ENCODE results near the gene RAPSN.

Gene RAPSN

DNA sequence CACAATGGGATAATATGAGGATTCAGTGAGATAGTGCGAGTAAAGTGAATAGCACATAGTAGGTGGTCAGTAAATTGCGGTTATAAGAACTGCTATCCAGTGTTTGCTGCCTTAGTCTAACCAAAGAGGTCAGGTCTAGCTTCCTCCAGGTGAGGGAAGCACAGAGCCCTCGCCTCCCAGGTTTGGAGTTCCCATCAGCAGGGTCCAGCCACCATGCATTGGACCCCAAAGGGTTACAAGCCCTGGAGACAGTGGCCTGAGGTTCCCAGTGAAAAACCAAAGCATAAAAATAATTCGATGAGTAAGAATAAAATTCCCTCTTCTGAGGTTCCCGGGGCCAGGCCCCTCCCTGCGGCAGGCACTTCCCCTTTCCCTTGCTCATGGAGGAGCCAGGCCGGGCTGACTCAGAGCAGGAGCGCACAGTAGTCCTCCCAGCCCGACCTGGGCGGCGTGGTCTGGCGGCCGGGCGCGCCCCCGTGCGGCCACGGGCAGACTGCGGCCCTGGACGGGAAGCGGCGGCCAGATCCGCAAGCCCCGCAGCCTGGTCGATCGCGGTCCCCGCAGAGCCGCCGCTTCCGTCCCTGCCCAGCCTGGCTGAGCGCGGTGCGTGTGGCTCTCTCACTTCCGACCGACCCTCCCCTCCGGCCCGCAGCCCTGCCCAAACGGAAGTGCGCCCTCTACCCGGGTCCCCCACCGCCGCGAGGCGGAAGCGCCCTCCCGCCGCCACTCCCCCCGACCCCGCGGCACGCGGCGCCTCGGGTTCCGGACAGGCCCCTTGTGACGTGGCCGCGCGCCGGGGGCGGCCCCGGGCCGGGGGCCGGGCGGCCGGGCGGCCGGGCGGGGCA is 41.0 kb downstream of the RAPSN start, which contains the start of gene SLC39A13:
Gene SLC39A13 (plus strand): TSS at position 845 of the 845 bp plus-strand sequence. CDS start 1,505 bp downstream, outside the sequence.
- peak; percentile 77 for DNase-seq (ENCODE audit: low read depth)

GRCh38 chr11:47406896-47407745 is 41.8 kb downstream of the RAPSN start:
- no peak for DNase-seq (ENCODE audit: low read depth)

DNA sequence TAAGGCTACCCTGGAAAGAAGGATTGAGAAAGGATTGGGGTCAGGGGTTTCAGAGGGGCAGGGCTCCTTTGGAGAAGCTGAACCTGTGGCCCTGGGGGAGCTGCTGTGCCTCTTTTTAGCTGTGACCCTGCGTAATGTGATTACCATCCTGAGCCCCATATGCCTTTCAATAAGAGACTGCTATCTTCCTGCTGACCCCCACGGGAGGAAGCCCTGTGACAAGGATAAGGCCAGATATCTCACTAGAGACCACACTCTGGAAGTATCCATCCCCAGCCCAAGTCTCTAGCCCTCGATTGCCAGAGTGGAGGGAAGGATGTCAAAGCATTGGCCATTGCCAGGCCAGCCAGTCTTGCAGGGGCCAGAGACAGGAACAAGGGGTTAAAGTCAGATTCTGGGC is 45.4 kb downstream of the RAPSN start:
- no peak for DNase-seq (ENCODE audit: low read depth)

GRCh38 chr11:47403135-47403534 is 45.8 kb downstream of the RAPSN start:
- DNase-seq (ENCODE audit: low read depth): no peak

GRCh38 chr11:47400768-47401279 is 48.1 kb downstream of the RAPSN start:
- DNase-seq (ENCODE audit: low read depth): no peak

DNA sequence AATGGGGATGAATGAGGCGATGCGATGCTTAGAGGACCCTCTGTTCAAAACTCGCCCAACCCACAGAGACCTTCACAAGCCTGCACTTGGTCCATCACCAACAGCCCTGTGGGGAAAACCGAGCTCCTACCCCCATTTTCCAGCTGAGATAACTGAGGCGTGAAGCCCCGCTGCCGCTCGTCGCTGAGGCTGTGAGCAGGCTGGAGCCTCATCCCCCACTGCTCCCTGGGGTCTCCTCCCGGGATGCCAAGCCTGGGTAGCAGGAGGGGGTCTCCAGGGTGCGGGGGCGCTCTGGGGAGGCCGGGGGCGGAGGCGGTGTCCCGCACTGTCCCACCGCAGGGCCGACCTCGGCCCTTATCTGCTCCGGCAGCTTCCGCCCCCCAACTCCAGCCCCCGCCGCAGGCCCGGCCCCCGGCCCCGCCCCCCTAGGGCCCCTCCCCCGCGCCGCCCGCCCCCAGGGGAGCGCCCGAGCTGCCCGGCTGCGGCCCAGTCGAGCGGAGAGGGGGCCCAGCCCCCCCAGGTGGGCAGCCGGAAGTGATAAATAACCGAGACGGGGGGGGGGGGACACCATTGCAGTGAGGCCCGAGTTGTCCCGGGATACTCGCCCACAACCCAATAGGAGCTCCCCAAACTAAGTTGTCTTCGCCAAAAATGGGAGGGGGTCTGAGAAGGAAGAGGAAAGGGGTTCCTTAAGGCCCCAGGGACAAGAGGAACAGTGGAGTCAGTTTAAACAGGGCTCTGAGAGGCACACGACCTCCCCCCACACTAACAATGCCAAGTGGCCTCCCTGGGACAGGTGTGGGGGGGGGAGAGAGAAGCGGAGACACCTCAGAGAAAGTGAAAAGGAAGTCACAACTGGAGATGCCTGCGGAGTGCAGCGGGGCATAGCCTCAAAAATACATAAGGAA is 48.8 kb downstream of the RAPSN start:
- no peak for DNase-seq (ENCODE audit: low read depth)

DNA sequence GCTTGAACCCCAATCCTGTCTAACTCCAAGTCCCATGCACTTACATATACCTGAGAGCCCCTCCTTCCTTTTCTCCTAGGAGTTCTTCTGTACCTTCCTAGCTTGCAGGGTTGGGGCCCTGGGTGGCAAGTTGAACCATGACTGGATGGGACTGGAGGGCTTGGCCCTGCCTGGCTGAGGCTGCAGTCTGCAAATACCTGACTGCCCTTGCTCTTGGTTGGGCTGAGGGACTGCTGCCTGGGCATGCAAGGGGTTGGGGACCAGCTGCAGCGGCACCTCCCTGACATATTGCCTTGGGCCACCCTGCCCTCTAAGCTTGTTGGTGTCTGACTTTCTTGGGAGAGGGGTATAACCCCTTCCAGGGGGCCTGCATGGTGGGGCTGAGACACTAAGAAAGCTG is 50.4 kb downstream of the RAPSN start:
- no peak for DNase-seq (ENCODE audit: low read depth)

- DNase-seq (ENCODE audit: low read depth): no peak
Observed at GRCh38 chr11:47398011-47398410, 50.9 kb downstream of the RAPSN start.

- DNase-seq (ENCODE audit: low read depth): no peak
Observed at GRCh38 chr11:47396049-47396320, 53.0 kb downstream of the RAPSN start.

DNA sequence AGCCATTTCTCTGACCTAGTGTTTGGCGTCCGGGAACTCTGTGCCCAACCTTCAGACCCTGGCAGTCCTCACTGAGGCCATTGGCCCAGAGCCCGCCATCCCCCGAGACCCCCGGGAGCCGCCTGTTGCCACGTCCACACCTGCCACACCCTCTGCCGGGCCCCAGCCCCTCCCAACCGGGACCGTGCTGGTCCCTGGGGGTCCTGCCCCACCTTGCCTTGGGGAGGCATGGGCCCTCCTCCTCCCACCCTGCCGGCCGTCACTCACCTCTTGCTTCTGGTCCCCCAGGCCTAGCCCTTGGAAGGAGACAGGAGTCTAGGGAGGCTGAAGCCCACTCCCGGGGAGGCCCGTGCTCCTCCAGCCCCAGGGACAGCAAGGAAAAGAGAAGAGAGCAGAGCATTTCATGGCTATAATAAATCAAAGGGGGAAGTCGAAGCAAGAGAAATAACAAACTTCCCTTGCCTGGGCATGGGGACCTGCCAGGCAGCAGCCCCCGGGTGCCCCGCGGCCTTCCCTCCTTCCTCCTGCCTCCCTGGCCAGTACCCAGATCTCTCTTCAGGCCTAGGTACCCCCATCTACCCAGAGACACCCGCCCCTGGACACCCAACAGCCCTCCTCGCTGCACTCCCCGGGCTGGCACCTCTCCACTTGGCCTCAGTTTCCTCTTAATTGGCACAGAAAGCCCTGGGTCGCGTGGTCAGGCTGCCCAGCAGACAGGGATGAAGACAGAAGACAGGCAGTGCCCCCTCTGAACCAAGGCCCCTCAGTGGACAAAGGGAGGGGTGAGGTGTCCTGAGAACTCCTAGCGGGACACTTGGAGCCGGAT is 53.5 kb downstream of the RAPSN start:
- DNase-seq (ENCODE audit: low read depth): no peak

GRCh38 chr11:47394322-47395222 is 54.4 kb downstream of the RAPSN start:
- no peak for DNase-seq (ENCODE audit: low read depth)

- DNase-seq (ENCODE audit: low read depth): no peak
Observed at GRCh38 chr11:47394050-47394321, 55.0 kb downstream of the RAPSN start.

DNA sequence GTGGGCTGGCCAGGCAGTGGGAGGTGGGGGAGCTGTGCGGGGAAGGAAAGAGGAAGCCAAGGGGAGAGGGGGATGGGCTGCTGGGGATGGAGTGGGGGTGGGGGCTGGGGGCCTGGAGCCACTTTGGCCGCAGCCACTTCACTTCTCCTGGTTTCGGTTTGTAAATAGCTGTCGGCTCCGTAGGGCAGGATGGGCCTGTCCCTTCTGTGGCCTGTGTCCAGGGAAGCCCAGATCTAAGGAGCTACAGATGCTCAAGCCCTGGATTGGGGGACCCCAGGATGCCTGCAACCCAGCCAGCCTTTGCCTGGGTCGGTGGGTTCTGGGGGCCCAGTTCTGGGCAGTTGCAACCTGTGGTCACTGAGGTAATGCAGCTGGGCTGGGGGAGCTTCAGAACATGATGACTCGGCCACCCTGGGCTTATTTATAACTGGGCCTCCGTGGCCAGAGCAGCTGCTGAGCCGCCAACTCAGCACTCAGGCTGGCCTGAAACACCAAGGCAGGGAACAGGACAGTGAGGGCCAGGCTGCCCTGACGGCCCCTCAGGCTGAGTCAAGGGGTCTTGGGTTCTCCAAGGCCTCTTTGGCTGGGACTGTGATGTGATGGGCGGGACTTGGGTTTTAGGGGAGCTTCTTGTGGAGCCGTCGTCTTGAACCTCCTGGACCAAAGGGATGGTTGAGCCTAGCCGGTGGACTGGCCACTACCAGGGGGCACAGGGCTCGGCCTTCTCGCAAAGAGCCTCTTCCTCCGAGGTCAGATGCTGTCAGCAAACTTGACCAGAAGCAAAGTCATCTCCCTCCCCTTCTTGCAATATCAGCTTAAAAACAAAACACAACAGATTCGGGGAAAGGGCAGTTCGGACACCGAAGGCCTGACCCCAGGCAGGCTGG is 55.5 kb downstream of the RAPSN start:
- DNase-seq (ENCODE audit: low read depth): no peak

- no peak for DNase-seq (ENCODE audit: low read depth)
Observed at GRCh38 chr11:47392546-47393162, 56.3 kb downstream of the RAPSN start.

GRCh38 chr11:47391711-47392432 is 57.1 kb downstream of the RAPSN start:
- no peak for DNase-seq (ENCODE audit: low read depth)

DNA sequence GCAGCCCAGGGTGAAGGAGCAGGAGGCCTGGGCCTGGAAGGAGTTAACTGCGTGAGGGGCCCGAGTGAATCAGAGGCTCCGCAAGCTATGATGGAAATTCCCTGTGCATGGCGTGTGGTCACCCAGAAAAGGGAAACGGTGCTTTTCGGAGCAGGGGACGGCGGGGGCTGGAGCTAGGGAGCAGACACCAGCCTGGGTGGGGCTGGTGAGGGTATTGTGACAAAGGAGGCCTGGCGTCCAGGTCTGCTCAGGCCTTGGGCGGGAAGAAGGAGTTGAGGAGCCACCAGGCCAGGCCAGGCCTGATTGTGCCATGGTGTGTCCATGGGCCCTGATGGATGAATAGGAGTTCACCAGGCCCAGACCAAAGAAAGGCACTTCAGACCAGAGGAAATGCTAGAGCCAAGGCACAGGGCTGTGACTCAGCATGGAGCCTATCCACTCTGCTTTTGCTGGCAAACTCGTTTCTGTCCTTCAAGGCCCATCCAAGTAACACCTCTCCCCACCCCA is 57.8 kb downstream of the RAPSN start:
- no peak for DNase-seq (ENCODE audit: low read depth)

- no peak for DNase-seq (ENCODE audit: low read depth)
Observed at GRCh38 chr11:47390422-47390760, 58.5 kb downstream of the RAPSN start.
